Measurements from ENCODE around the gene TMEM17. TPM values are rescaled to one million over a fixed set of nuclear protein-coding genes. Genes with fewer than 3 reads are reported as not detected.

TMEM17 gene
- total RNA-seq, 2 donors from 2014 or later: 0.42 to 2.7 TPM

DNA sequence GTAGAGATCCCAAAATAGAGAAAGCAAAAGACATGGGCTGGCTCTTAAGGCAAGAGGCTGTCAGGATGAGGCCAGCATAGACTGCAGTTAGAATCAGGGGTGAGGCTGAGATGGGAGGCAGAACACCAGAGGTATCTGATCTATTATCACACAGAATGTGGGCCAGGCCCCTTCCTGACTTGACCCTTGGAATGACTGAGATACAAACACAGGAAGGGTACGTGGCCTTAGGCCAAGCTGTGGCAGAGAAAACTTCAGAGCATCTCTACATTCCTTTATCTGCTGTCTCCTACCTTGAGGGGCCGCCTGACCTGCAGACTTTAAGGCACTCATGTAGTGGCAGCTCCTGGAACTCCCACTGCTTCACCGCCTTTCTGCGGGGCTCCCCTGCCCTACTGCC lies 28.4 kb downstream of the TMEM17 start:
- Histone ChIP-seq H3K9me3 (no peaks in the 10 kb centered on the region), H3K27ac (no peak overlapping the region), H3K4me3 (no peak overlapping the region), H3K36me3 (no peaks in the 10 kb centered on the region), H3K27me3 (replicated peaks; ENCODE audit: insufficient read depth) (no peaks in the 10 kb centered on the region), H3K4me1 (ENCODE audit: control insufficient read depth in 1 of 2, low read depth in 2 of 2) (peaks cover 7 to 33% of the 10 kb centered on the region in 2 donors)
- TF ChIP-seq CTCF (IDR thresholded peaks at IDR 0.05): no peak
- no peak for ATAC-seq (ENCODE audit: insufficient number of reproducible peaks, low FRiP score, low read depth)
- DNase-seq (ENCODE audit: low spot score): no peak

- no peak for ATAC-seq (ENCODE audit: insufficient number of reproducible peaks, low FRiP score, low read depth)
- H3K4me1 ChIP-seq (ENCODE audit: control insufficient read depth in 1 of 2, low read depth in 2 of 2): peaks cover 7 to 41% of the 10 kb centered on the region in 2 donors
- H3K27me3 ChIP-seq (replicated peaks; ENCODE audit: insufficient read depth): no peaks in the 10 kb centered on the region
- no peaks in the 10 kb centered on the region for H3K9me3 ChIP-seq
- peak overlapping the region; percentile 29 to 46 for H3K27ac ChIP-seq
- H3K36me3 ChIP-seq: no peaks in the 10 kb centered on the region
- peak overlapping the region; percentile 66 for H3K4me3 ChIP-seq
- no peak for DNase-seq (ENCODE audit: low spot score)
- TF ChIP-seq CTCF (IDR thresholded peaks at IDR 0.05): no peak
These were observed 30.6 kb downstream of the TMEM17 start for GRCh38 chr2:62475172-62476011.

DNA sequence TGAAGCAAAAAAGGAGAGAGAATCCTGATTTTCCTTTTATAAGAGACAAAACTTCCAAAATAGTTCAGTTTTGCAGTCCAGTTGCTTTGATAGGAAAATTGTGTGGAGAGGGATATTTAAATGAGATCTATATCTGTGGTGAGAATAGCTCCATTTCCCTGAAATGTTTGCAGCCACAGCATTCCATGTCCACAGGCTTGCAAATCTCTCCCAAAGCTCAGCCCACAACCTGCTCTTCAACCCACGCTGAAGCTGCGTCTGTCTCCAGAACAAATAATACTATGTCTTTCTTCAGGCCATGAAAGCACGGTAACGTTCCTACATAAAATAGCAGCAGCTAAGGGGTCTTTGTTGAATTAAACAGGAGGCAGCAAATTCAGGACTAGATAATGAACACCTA lies 31.8 kb downstream of the TMEM17 start:
- Histone ChIP-seq H3K9me3 (no peaks in the 10 kb centered on the region), H3K4me3 (no peak overlapping the region), H3K36me3 (no peaks in the 10 kb centered on the region), H3K27me3 (replicated peaks; ENCODE audit: insufficient read depth) (no peaks in the 10 kb centered on the region), H3K27ac (no peak overlapping the region), H3K4me1 (ENCODE audit: control insufficient read depth in 1 of 2, low read depth in 2 of 2) (peaks cover 7 to 41% of the 10 kb centered on the region in 2 donors)
- ATAC-seq (ENCODE audit: insufficient number of reproducible peaks, low FRiP score, low read depth): no peak
- DNase-seq (ENCODE audit: low spot score): no peak
- no peak for TF ChIP-seq CTCF (IDR thresholded peaks at IDR 0.05)

DNA sequence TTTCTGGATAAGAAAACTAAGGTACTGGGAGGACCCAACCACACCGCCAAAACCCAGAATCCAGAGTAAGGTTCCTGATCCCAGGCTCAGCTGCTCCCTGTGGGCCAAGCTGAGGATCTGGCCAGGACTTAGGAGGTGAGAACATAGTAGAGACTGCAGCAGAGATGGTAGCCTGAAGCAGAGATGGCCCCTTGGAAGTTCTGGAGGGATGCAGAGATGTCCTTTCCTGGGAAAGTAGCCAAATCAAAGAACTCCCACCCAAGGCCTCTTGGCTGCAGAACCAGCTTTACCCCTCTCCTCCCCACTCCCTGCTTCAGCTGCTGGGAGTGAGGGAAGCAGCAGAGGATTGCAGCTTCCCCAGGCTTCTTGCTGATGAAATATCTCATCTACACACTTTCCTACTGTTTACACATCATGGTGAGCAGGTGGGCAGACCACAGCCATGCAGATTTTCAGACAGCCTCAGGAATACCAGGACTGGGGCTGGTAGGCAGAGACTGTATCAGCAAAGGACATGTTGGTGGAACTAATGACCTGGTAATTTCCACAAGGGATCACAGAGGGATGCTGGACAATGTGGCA lies 32.7 kb downstream of the TMEM17 start:
- Histone ChIP-seq H3K4me3 (no peak overlapping the region), H3K27me3 (replicated peaks; ENCODE audit: insufficient read depth) (no peaks in the 10 kb centered on the region), H3K9me3 (no peaks in the 10 kb centered on the region), H3K4me1 (ENCODE audit: control insufficient read depth in 1 of 2, low read depth in 2 of 2) (peaks cover 7 to 41% of the 10 kb centered on the region in 2 donors), H3K36me3 (no peaks in the 10 kb centered on the region), H3K27ac (no peak overlapping the region)
- DNase-seq (ENCODE audit: low spot score): no peak
- ATAC-seq (ENCODE audit: insufficient number of reproducible peaks, low FRiP score, low read depth): no peak
- TF ChIP-seq CTCF (IDR thresholded peaks at IDR 0.05): no peak

GRCh38 chr2:62472312-62472711 lies 33.7 kb downstream of the TMEM17 start:
- no peak for DNase-seq (ENCODE audit: low spot score)
- no peaks in the 10 kb centered on the region for H3K36me3 ChIP-seq
- H3K27ac ChIP-seq: no peak overlapping the region

More at GRCh38 chr2:62472312-62472711, 33.7 kb downstream of the TMEM17 start:
- H3K4me1 ChIP-seq (ENCODE audit: control insufficient read depth in 1 of 2, low read depth in 2 of 2): peaks cover 7 to 38% of the 10 kb centered on the region in 2 donors
- no peaks in the 10 kb centered on the region for H3K9me3 ChIP-seq
- TF ChIP-seq CTCF (IDR thresholded peaks at IDR 0.05): no peak
- ATAC-seq (ENCODE audit: insufficient number of reproducible peaks, low FRiP score, low read depth): no peak
- no peaks in the 10 kb centered on the region for H3K27me3 ChIP-seq (replicated peaks; ENCODE audit: insufficient read depth)
- H3K4me3 ChIP-seq: no peak overlapping the region
